ENCODE measurements around the gene TCP10L.

DNA sequence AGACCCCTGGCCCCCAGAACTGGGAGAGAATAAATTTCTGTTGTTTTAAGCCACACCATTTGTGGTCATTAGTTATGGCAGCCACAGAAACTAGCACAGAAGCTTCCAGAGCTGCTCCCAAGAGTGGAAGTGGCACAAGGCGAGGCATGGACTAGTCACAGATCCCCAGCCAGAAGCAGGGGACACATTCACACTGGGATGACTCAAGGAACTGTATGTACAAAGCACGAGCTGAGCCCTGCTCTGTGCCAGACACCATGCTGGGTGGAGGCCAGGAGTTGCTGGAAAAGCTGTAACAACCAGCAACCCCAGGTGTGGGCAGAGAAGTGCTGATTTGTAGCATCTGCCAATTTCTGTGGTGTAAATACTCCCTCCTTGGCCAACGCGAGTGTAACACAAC lies 55.6 kb downstream of the TCP10L start:
- TF ChIP-seq POLR2A (IDR thresholded peaks at IDR 0.05; ENCODE audit: low read length) (no peak), GATA1 (IDR thresholded peaks at IDR 0.05; ENCODE audit: low read depth, low read length) (no peak)
